ENCODE data around the gene ADARB1. TPM values are rescaled to one million over a fixed set of nuclear protein-coding genes. Genes with fewer than 3 reads are reported as not detected.

ADARB1 gene
- total and polyA plus RNA-seq, 2 donors (not counting 1 experiment from before 2014, with no cell fraction given): 17.1 to 33.3 TPM

DNA sequence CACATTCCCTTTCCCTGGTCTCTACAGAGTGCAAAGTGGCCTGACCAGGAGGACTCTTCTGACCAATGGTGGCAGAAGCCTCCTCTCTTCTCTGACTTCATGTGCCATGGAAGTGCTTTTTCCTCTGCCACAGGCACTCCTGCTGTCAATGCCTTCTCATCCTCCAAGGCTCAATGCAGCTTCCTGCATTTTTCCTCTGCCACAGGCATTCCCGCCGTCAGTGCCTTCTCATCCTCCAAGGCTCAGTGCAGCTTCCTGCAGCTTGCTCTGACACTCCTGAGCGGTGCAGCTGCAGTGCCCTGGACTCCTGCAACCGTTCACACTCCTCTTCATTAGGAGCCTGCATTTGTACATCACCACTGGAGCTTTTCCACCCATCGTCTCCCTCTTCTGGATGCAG lies 4.7 kb upstream of the ADARB1 start:
- TF ChIP-seq, protein P1, sequence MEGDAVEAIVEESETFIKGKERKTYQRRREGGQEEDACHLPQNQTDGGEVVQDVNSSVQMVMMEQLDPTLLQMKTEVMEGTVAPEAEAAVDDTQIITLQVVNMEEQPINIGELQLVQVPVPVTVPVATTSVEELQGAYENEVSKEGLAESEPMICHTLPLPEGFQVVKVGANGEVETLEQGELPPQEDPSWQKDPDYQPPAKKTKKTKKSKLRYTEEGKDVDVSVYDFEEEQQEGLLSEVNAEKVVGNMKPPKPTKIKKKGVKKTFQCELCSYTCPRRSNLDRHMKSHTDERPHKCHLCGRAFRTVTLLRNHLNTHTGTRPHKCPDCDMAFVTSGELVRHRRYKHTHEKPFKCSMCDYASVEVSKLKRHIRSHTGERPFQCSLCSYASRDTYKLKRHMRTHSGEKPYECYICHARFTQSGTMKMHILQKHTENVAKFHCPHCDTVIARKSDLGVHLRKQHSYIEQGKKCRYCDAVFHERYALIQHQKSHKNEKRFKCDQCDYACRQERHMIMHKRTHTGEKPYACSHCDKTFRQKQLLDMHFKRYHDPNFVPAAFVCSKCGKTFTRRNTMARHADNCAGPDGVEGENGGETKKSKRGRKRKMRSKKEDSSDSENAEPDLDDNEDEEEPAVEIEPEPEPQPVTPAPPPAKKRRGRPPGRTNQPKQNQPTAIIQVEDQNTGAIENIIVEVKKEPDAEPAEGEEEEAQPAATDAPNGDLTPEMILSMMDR (IDR thresholded peaks at IDR 0.05): no peak
- TF ChIP-seq EZH2 (IDR thresholded peaks at IDR 0.05; ENCODE audit: borderline replicate concordance, insufficient read depth, low read depth, low read length, poor library complexity, severe bottlenecking): no peak
- no peaks in the 10 kb centered on the region for H3K79me2 ChIP-seq (ENCODE audit: control insufficient read depth, insufficient read depth, low read length)
- ChIA-PET CTCF (interaction anchor here (1.3 kb wide), 1 partner anchor 59 kb away, joined by 6 read pairs; no protein-coding TSS in a partner anchor), POLR2A (no interaction called here)
- no peaks in the 10 kb centered on the region for H4K20me1 ChIP-seq (ENCODE audit: control insufficient read depth, insufficient read depth, low read length, poor library complexity, severe bottlenecking)
- no peaks in the 10 kb centered on the region for H3K9me3 Mint-ChIP-seq (ENCODE audit: insufficient read depth)
- H3K4me1 Mint-ChIP-seq: peaks cover 4% of the 10 kb centered on the region
- no peaks in the 10 kb centered on the region for H3K36me3 ChIP-seq (replicated peaks in 1 of 2; ENCODE audit: control extremely low read depth in 1 of 2, control insufficient read depth in 1 of 2, extremely low read depth in 1 of 2, insufficient read depth in 2 of 2, low read length in 1 of 2)
- no peak overlapping the region for H3K9ac ChIP-seq (ENCODE audit: low read length)
- H3K4me2 ChIP-seq (replicated peaks; ENCODE audit: low read depth, low read length, poor library complexity, severe bottlenecking): no peak overlapping the region
- WGBS (ENCODE audit: insufficient coverage): 95% methylated on average over 5 of the region's 5 CpGs
- no peak overlapping the region for H3K4me3 Mint-ChIP-seq
- no peaks in the 10 kb centered on the region for H3K27me3 ChIP-seq (replicated peaks in 1 of 4; ENCODE audit: control extremely low read depth in 1 of 4, control insufficient read depth in 3 of 4, insufficient read depth in 4 of 4, low read length in 3 of 4)
- peaks cover 6 to 8% of the 10 kb centered on the region in 2 donors for H3K4me1 ChIP-seq (ENCODE audit: control insufficient read depth in 2 of 2, insufficient read depth in 2 of 2, low read length in 2 of 2)
- intact Hi-C loops (cut with micrococcal nuclease): loop anchor here (5.0 to 10.0 kb wide), 2 partner anchors 255 to 473 kb away; partner anchors contain the start of genes SLC19A1 and SUMO3
- H3K27ac Mint-ChIP-seq: no peak overlapping the region
- ATAC-seq (ENCODE audit: low read depth): no peak
- no peaks in the 10 kb centered on the region for H3K9me3 ChIP-seq (ENCODE audit: control extremely low read depth in 1 of 3, control insufficient read depth in 2 of 3, insufficient read depth in 1 of 3, low read length in 2 of 3)
- no peak overlapping the region for H3K27ac ChIP-seq (ENCODE audit: low read length in 2 of 2)
- no peak overlapping the region for H3K4me3 ChIP-seq (ENCODE audit: control extremely low read depth in 1 of 5, extremely low read depth in 1 of 5, insufficient read depth in 1 of 5, low read depth in 2 of 5, low read length in 4 of 5)
- H2AFZ ChIP-seq (ENCODE audit: insufficient read depth, low read depth, low read length, poor library complexity, severe bottlenecking): no peak overlapping the region
- no peak for DNase-seq
- H3K27me3 Mint-ChIP-seq: no peaks in the 10 kb centered on the region

DNA sequence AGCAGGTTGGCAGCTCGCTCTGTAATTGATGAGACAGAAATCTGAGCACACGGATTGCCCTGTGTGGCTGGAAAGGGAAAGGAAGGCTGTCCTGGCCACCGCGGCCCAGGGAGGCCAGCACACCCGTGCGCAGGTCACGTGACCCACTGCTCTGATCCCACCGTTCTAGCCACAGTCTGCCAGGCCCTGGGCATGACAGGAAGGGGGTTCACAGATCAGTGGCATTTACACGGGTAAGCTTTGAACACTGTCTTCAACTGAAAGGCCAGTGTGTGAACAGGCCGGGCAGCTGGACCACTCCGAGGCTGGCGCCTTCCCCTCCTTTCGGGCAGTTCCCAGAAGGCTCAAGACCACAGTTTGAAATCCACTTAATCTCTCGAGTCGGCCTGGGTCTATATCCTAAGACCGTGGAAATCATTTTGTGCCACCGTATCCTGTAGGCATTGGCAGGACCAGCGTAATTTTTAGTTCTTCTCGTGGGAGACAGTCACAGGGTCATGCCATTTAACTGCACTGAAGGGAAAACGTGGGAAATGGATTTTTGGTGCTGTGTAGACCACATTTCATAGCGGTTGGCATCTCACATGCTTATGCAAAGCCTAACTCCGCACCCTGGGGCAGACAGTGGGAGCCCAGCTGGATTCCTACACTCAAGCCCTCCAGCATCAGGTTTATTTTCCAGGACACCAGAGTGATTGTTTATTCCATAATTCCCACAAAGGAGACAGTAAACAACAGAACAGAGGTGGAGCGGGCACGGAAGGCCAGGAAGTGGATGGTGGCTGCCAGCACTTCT lies 3.1 kb upstream of the ADARB1 start:
- POLR2A ChIA-PET: interaction anchor here (0.6 kb wide), 1 partner anchor 53 kb away, joined by 3 read pairs; no protein-coding TSS in a partner anchor
- Mint-ChIP-seq H3K27ac (no peak overlapping the region), H3K27me3 (no peaks in the 10 kb centered on the region), H3K9me3 (ENCODE audit: insufficient read depth) (no peaks in the 10 kb centered on the region), H3K4me1 (peaks cover 13% of the 10 kb centered on the region), H3K4me3 (no peak overlapping the region)
- CTCF ChIA-PET: interaction anchor here (1.1 kb wide), 1 partner anchor 57 kb away, joined by 3 read pairs; no protein-coding TSS in a partner anchor
- H3K4me1 ChIP-seq (ENCODE audit: control insufficient read depth in 2 of 2, insufficient read depth in 2 of 2, low read length in 2 of 2): peaks cover 17 to 19% of the 10 kb centered on the region in 2 donors
- TF ChIP-seq, protein P1 (IDR thresholded peaks at IDR 0.05): no peak
- TF ChIP-seq EZH2 (IDR thresholded peaks at IDR 0.05; ENCODE audit: borderline replicate concordance, insufficient read depth, low read depth, low read length, poor library complexity, severe bottlenecking): no peak
- H3K4me3 ChIP-seq (ENCODE audit: control extremely low read depth in 1 of 5, extremely low read depth in 1 of 5, insufficient read depth in 1 of 5, low read depth in 2 of 5, low read length in 4 of 5): no peak overlapping the region
- peaks cover 15% of the 10 kb centered on the region for H3K79me2 ChIP-seq (ENCODE audit: control insufficient read depth, insufficient read depth, low read length)
- no peak for DNase-seq
- no peaks in the 10 kb centered on the region for H3K9me3 ChIP-seq (ENCODE audit: control extremely low read depth in 1 of 3, control insufficient read depth in 2 of 3, insufficient read depth in 1 of 3, low read length in 2 of 3)
- H3K27me3 ChIP-seq (replicated peaks in 1 of 4; ENCODE audit: control extremely low read depth in 1 of 4, control insufficient read depth in 3 of 4, insufficient read depth in 4 of 4, low read length in 3 of 4): no peaks in the 10 kb centered on the region
- ATAC-seq (ENCODE audit: low read depth): no peak
- intact Hi-C loops (cut with micrococcal nuclease): loop anchor here (5.0 to 10.0 kb wide), 2 partner anchors 256 to 471 kb away; partner anchors contain the start of genes SLC19A1 and SUMO3
- no peak overlapping the region for H3K4me2 ChIP-seq (replicated peaks; ENCODE audit: low read depth, low read length, poor library complexity, severe bottlenecking)
- 94% methylated on average over 20 of the region's 24 CpGs for WGBS (ENCODE audit: insufficient coverage)
- no peaks in the 10 kb centered on the region for H3K36me3 ChIP-seq (replicated peaks in 1 of 2; ENCODE audit: control extremely low read depth in 1 of 2, control insufficient read depth in 1 of 2, extremely low read depth in 1 of 2, insufficient read depth in 2 of 2, low read length in 1 of 2)
- no peak overlapping the region for H2AFZ ChIP-seq (ENCODE audit: insufficient read depth, low read depth, low read length, poor library complexity, severe bottlenecking)
- H4K20me1 ChIP-seq (ENCODE audit: control insufficient read depth, insufficient read depth, low read length, poor library complexity, severe bottlenecking): peaks cover 13% of the 10 kb centered on the region
- no peak overlapping the region for H3K9ac ChIP-seq (ENCODE audit: low read length)
- no peak overlapping the region for H3K27ac ChIP-seq (ENCODE audit: low read length in 2 of 2)

Data from B cell (primary cell).